Kidney (tissue), 14 donors: ENCODE data around the gene LZIC. TPM values are rescaled to one million over a fixed set of nuclear protein-coding genes. Genes with fewer than 3 reads are reported as not detected.

Experiments
- DNase-seq, 5 donors: peaks; one replicate each; pipeline ENCODE4 v3.0.0-alpha.2; 2013 to 2020
- FAIRE-seq: peaks from 2 replicates; lab custom pipeline; 2012; peaks lifted over from hg19 to GRCh38; lab: Jason Lieb, UNC
- H3K27ac ChIP-seq, 2 donors: one replicate each; pipeline ENCODE4 v1.7.0; 2013; ENCODE audit warnings: low read depth in 2 of 2, low read length in 2 of 2, inconsistent platforms in 1 of 2
- H3K27me3 ChIP-seq: one replicate; pipeline ENCODE4 v1.7.1; 2013; ENCODE audit warnings: low read length, inconsistent platforms; ENCODE audit not compliant: control insufficient read depth, insufficient read depth
- H3K36me3 ChIP-seq, 3 donors: one replicate each; pipeline versions ENCODE4 v1.7.0 to v1.7.1; 2013; ENCODE audit warnings: low read length in 3 of 3, control low read depth in 1 of 3, inconsistent platforms in 1 of 3; ENCODE audit not compliant: insufficient read depth in 3 of 3, control insufficient read depth in 2 of 3
- H3K4me1 ChIP-seq, 3 donors: one replicate each; pipeline versions ENCODE4 v1.7.0 to v1.7.1; 2013; ENCODE audit warnings: low read length in 3 of 3, inconsistent platforms in 1 of 3, low read depth in 1 of 3; ENCODE audit not compliant: control insufficient read depth in 2 of 3, insufficient read depth in 2 of 3
- H3K4me3 ChIP-seq, 3 donors: one replicate each; pipeline versions ENCODE4 v1.7.0 to v1.8.1; 2013; ENCODE audit warnings: low read length in 3 of 3, control low read depth in 1 of 3, inconsistent platforms in 1 of 3
- H3K9ac ChIP-seq, 3 donors: one replicate each; pipeline versions ENCODE4 v1.7.0 to v1.7.1; 2013; ENCODE audit warnings: low read length in 3 of 3, control low read depth in 1 of 3, inconsistent platforms in 1 of 3
- H3K9me3 ChIP-seq, 3 donors: one replicate each; pipeline versions ENCODE4 v1.7.0 to v1.7.1; 2013; ENCODE audit warnings: low read length in 3 of 3, control low read depth in 1 of 3, inconsistent platforms in 1 of 3; ENCODE audit not compliant: control insufficient read depth in 2 of 3, insufficient read depth in 1 of 3
- CTCF ChIP-seq: IDR thresholded peaks from 3 replicates; pipeline ENCODE4 v1.5.1; 2012; ENCODE audit warnings: mild to moderate bottlenecking, moderate library complexity, borderline replicate concordance; ENCODE audit not compliant: insufficient read depth; ENCODE audit errors: extremely low read depth
- intact Hi-C: fragments of 100-400 bp; cut with DNase I; formaldehyde crosslinking; loops from one replicate; pipeline ENCODE4 v1.11.1; 2022
- polyA plus RNA-seq: library from polyadenylated mRNA; stranded (reverse); fragments of 350-450 nt; fragmentation: Illumina TruSeq; extraction: RNeasy Lipid Tissue Mini Kit (QIAGEN cat#74804); gene quantifications from one replicate; pipeline ENCODE4 v1.2.3, GENCODE V29; 2014; ENCODE audit warnings: low read depth, low replicate concordance; ENCODE audit not compliant: insufficient read depth
- total RNA-seq: library from RNA; stranded (reverse); fragmentation: NEBNext Ultra II Directional; extraction: Animal tissue kit (Norgen Biotek cat#: 25700); gene quantifications from one replicate; pipeline ENCODE4 v1.2.1, GENCODE V29; 2021
- donor health status: control.
- donor health status: control.
- donor health status: control.
- donor health status: control.
- donor health status: control.
- donor health status: DM: yes; HTN: yes; CAD: no.
- donor health status: Normal renal cell carcinoma (clear cell type).

Gene LZIC
- total and polyA plus RNA-seq, 2 donors from 2014 or later: 22.3 to 27.0 TPM

GRCh38 chr1:9946315-9946714 lies 3.1 kb upstream of the LZIC start:
- no peak overlapping the region for H3K27ac ChIP-seq
- FAIRE-seq (no peak), DNase-seq (no peak)
- no peak for TF ChIP-seq CTCF
- peaks cover 0 to 2% (median 0%) of the 10 kb centered on the region in 3 donors for H3K4me1 ChIP-seq
- intact Hi-C loops: no loop called here
- no peak overlapping the region for H3K9ac ChIP-seq
- H3K36me3 ChIP-seq: peaks cover 0 to 6% (median 3%) of the 10 kb centered on the region in 3 donors
- H3K27me3 ChIP-seq: no peaks in the 10 kb centered on the region
- H3K4me3 ChIP-seq: no peak overlapping the region
- no peaks in the 10 kb centered on the region for H3K9me3 ChIP-seq

GRCh38 chr1:9942399-9942938 lies 722 bp downstream of the LZIC start:
- peak in 3 of 5 donors; percentile 18 to 77 (median 77) for DNase-seq

GRCh38 chr1:9929431-9930385 lies 13.5 kb downstream of the LZIC start:
- no peak for FAIRE-seq
- intact Hi-C loops: no loop called here
- no peak for TF ChIP-seq CTCF

More at GRCh38 chr1:9942399-9942938, 722 bp downstream of the LZIC start:
- Histone ChIP-seq H3K9me3 (no peaks in the 10 kb centered on the region), H3K4me3 (peak overlapping the region; percentile 91 to 99 (median 98)), H3K27me3 (no peaks in the 10 kb centered on the region), H3K4me1 (no peaks in the 10 kb centered on the region), H3K9ac (peak overlapping the region; percentile 87 to 97 (median 91)), H3K27ac (peak overlapping the region; percentile 84 to 90), H3K36me3 (peaks cover 0 to 3% (median 0%) of the 10 kb centered on the region in 3 donors)
- FAIRE-seq: no peak
- TF ChIP-seq CTCF: peak; percentile 48
- intact Hi-C loops: no loop called here

More at GRCh38 chr1:9929431-9930385, 13.5 kb downstream of the LZIC start:
- no peak overlapping the region for H3K9ac ChIP-seq
- DNase-seq: no peak
- no peaks in the 10 kb centered on the region for H3K9me3 ChIP-seq
- no peak overlapping the region for H3K27ac ChIP-seq
- H3K4me1 ChIP-seq: no peaks in the 10 kb centered on the region
- H3K36me3 ChIP-seq: peaks cover 0 to 15% (median 3%) of the 10 kb centered on the region in 3 donors
- H3K4me3 ChIP-seq: no peak overlapping the region
- H3K27me3 ChIP-seq: no peaks in the 10 kb centered on the region
